ENCODE measurements around the gene MAGOHB.

DNA sequence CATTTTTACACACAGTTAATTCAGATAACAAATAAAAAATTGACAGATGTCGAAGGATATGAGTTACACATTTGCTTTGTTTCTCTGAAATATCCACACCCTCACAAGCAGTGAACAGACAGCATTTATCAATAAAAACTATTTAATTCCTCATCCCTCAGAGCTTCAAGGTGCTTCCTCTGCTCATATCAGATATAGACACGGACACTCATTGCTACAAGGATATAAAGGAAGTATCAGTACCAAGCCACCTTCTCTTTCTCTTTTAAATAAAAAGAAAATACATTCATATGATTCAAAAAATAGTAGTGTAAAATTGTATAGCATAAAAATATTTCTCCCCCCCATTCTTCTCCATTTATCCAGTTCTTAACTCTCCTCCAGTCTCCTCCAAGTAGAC lies 21.9 kb upstream of the MAGOHB start:
- TF ChIP-seq CTCF (IDR thresholded peaks at IDR 0.05; ENCODE audit: low read length) (no peak), EZH2 (IDR thresholded peaks at IDR 0.05; ENCODE audit: borderline replicate concordance, low read length) (no peak)
